ENCODE data around the gene FKBP11.
A peak's percentile ranks its signal among the peaks of the same experiment; 100 is the strongest.
"Not testable (repeated sequence)": the region's sequence is repeated elsewhere in the genome, so short reads cannot be mapped to it uniquely, and the experiment has no call there.

FKBP11 gene

DNA sequence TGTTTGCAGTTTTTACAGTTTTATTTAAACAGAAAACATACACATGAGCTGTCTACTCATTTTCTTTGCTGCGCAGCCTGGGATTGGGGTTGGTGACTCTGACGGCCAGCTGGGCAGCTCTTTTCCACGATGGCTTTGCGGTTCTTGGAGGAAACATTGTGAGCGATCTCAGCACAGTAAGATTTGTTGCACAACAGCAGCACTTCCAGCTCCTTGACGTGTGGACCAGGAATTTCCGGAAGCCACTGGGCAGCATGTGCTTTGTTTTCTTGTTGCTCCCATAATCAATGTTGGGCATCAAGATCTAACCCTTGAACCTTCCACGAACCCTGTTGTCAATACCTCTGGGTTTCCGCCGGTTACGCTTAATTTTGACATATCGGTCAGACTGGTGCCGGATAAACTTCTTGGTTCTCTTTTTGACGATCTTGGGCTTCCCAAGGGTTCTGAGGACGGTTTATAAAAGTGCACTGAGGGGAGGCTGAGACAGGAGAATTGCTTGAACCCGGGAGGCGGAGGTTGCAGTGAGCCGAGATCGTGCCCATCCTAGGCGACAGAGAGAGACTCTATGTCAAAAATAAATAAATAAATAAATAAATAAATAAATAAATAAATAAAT lies 21.8 kb downstream of the FKBP11 start:
- no peak for DNase-seq

DNA sequence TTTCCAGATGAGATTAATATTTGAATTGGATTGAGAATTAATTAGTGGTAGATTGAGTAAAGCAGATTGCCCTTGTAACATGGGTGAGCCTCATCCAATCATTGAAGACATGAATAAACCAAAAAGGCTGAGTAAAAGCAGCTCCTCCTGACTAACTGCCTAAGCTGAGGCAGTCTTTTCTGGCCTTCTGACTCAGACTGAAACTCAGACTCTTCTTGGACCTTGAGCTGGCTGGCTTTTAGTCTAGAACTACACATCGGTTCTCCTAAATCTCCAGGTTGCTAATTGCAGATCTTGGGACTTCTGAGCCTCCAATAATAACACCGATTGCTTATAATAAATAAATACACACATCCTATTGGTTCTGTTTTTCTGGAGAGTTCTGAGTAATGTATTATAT lies 24.0 kb downstream of the FKBP11 start:
- no peak for DNase-seq

DNA sequence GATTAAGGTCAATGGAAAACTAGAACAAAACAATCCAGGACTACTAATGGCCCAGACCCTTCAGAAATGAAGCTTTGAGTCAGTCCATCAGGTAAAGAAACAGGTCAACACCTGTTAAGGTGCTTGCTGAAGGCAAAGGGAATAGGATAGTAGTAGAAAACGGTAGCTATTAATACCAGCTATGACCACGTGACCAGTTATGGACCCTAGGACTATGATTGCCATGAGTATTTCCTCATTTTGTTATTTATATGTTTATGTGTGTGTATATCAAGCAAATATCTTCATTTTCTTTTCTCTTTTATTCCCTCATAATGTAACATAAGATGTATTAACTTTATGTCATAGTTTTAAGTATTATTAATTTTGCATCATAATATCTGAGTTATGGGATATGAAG lies 25.6 kb downstream of the FKBP11 start:
- DNase-seq: no peak

DNA sequence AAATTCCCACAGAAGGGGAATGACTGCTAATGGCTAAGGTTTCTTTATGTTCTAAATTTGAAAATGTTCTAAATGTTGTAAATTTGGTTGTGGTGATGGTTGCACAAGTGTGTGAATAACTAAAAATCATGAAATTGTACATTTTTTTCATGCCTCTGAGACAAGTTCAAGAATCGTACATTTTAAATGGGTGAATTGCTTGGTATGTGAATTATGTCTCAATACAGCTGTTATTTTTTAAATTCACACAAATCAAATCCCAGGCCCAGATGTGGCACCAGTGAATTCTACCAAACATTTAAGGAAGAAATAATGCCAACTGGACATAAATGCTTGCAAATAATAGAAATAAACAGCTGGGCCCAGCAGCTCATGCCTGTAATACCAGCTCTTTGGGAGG lies 31.0 kb downstream of the FKBP11 start:
- DNase-seq: no peak

DNA sequence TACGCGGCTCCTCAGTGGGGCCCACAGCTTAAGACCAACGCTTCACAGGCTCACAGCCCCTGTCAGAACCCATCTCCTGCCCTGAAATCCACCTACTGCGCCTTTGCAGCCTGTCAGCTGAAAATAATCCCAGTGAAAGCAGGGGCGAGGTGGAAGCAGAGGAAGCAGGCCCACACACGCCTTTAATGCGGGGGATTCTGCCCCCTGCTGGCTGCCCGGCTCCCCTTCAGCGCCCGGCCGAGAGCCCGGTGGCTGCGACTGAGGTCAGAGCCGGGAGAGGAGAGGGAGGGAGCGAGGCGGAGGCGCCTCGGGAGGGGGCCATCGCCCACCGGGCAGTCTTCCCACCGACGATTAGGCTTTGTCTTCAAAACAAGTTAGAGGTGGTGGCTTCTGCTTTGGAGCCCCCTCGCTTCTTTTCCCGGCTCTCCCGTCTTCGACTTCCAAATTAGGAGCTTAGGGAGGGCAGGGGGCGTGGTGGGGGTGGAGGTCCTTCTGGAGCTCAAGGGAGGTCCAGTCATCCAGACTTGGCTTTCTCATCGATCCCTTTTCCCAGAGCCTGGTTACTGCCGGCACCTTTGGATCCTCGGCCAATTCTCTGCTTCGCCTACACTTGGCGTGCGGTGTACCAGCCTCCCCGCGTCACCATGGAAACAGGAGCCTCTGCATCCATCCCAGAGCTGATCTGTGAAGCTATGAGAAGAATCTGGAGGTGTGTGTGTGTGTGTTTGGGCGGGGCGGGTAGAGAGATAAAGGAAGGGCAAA lies 34.5 kb downstream of the FKBP11 start:
- peak; percentile 21 for DNase-seq

DNA sequence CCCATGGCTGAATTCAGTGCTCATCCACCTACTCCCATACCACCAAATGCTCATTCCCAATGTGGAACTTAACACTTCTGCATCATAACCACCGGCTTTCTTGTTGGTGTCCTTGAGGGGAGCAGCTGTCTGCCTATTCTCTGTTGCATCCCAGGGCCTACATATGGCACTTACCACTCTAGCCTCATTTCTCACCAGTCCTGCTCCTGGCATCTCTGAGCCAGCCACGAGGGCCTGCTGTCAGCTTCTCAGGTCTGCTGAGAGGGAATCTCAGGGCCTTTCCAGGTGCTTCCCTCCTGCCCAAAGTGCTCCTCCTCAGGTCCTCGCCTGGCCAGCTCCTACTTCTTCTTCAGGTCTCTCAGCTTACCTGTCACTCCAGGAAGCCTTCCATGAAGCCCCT lies 35.6 kb downstream of the FKBP11 start:
- no peak for DNase-seq

DNA sequence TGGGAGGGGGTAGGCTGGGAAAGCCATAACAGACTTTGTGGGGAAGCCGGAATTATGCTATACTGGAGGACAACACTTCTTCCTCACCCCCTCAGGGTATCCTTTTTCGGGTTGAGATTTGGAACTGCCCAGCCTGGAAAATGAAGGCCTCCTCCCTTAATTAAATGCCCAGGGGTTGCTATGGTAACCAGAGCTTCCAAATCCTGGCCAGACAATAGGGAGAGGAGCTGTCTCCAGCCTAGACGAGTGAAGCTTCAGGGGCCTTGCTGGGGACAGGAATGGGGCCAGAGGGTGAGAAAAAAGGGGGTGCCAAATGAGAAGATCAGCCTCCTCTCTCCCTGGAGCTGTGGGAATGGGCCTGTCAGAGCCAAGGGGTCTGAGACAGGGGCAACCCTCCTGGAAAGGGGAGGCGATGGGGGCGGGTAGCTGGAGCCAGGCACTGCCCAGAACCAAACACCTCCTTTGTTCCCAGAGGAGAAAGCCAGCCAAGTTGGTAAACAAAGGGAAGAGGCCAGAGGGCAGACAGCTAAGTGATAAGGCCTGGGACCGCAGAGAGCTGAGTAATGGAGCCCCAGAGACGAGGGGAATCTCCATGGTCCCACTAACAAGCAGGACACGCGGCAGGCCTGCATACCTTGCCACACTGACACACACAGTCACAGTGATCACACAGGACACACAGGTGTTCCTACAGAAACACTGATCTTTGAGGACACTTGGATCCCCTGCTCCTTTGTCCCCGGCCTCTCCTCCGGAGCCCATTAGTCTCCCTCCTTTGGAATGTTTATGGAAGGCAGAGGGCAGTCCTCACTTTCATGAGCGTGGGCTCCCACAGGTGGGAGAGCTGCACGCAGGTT lies 41.8 kb downstream of the FKBP11 start:
- DNase-seq: no peak

DNA sequence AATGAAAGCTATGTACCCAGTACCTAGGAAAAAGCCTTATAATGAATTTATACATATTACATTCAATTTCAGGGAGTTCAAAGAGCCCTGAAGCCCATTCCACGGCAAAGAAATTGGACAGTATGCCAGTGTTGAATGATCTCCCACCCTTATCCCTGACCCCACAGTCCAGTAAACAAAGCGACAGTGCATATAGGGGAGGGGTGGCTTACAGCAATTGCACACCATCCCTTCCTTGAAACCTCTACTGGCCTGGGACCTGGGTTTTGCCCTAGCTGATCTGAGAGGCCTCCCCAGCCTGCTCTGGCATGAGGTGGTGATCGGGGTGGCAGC lies 42.4 kb downstream of the FKBP11 start:
- no peak for DNase-seq

DNA sequence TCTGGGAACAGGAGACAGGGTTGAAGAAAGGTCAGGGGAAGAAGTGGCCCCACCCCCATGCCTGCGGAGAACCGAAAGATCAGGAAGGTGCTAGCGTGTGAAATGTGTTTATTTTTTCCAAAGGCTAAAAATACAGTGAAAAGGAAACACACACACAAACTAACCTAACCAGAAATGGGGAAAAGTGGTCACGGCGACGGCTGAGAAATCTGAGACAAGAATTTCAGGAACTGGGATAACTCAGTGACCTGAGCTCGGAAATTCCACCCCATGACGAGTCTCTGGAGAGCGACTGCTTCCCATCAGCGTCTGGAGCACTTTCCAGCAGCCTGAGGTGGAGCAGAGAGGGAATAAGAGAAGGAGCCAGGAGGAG lies 43.0 kb downstream of the FKBP11 start:
- no peak for DNase-seq

DNA sequence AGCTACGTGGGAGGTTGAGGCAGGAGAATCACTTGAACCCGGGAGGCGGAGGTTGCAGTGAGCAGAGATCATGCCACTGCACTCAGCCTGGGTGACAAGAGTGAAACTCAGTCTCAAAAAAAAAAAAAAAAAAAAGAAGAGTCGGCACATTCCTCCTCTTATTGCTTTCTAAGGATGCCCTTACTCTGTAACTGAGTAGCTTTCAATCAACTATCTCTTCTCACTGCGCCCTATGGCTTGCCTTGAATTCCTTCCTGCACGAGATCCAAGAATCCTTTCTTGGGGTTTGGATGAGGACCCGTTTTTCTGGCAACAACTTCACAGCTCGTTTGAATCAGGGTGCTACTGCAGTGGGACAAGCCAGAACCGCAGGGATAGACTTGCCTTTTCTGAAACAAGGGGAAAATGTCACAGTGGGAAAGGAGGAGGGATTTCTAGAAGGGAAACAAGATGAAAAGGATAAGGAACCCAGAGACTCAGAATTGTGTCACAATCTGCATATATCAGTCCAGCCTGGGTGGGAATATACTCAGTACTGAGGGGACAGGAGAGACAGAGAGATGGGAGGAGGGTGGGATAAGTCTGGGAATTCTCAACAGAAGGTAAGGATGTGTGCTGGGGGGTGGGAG lies 43.5 kb downstream of the FKBP11 start:
- no peak for DNase-seq

DNA sequence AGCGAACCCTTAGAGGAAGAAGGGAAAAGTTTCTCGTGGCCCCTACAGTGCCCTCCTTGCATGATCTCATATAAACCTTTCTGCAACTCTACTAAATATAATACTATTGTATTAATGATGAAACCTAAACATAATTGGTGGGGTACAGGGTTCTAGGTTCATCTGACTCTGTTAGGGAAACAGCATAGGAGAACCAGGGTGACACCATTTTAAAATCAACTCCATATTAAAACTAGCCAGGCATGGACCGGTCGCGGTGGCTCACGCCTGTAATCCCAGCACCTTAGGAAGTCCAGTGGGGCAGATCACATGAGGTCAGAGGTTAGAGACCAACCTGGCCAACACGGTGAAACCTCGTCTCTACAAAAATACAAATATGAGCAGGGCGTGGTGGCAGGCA lies 44.6 kb downstream of the FKBP11 start:
- DNase-seq: no peak

DNA sequence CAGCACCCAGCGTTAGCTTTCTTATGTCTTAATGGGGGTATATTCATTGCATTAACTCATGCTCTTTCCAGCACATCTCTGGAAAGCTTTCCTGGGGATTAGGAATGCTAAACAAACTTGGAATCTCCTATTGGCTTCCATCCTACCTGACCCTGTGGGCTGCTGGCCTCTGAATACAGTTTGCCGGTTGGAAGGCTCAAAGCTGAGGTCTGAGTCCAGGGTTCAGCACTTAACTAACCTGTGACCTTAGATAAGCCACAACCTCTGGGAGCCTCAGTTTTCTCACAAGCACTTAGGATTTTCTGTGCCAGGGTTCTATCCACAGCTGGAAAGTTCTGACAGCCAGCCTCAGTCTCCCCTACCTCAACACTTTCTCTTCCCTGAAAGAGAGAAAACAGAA lies 46.7 kb downstream of the FKBP11 start:
- no peak for DNase-seq

DNA sequence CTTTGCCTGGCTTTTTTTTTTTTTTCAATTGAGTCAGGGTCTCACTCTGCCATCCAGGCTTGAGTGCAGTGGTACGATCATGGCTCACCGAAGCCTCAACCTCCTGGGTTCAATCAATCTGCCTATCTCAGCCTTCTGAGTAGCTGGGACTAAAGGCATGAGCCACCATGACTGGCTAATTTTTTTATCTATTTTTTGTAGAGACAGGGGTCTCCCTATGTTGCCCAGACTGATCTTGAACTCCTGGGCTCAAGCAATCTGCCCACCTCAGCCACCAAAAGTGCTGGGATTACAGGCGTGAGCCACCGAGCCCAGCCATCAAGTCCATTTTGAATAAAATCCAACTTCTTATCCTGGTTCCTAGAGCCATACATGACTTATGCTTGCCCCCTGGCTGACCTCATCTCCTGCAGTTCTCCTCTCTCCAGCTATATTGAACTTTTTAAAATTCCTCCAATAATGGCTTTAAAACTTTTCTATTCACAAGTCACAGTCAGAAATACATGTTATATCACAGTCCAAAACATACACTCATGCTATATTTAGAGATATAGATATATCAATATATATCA lies 49.3 kb downstream of the FKBP11 start:
- no peak for DNase-seq

DNA sequence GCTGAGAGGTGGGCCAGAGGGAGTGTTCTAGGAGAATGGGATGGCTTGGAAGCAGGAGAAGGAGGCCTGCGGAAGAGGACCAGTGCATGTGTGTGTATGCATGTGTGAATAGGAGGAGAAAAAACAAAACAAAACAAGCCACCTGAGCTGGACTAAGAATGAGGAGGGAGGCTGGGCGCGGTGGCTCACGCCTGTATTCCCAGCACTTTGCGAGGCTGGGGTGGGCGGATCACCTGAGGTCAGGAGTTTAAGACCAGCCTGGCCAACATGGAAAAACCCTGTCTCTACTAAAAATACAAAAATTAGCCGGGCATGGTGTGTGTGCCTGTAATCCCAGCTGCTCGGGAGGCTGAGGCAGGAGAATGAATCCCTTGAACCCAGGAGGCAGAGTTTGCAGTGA lies 51.8 kb downstream of the FKBP11 start:
- not testable (repeated sequence) for DNase-seq

DNA sequence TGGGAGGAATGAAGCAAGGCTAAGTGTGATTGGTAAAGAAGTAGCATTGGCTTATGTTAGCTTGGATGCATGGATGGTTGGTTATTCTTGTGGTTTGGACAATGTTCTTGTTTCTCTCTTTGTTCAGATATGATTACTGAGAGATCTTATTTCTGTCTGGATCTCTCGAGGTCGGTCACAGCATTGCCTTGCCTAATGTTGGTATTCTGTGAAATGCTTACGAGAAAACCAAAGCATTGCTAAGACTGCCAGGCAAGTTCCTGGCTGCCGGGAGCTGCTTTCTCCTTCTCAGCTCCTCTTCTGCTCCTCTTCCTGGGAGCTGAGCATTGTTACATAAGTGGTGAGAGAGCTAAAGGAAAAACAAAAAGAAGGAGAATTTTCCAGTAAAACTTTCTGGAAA lies 52.2 kb downstream of the FKBP11 start:
- no peak for DNase-seq
